ENCODE results near the gene NR6A1.

GRCh38 chr9:124485936-124486335 lies 285.2 kb downstream of the NR6A1 start:
- TF ChIP-seq CTCF (IDR thresholded peaks at IDR 0.05): no peak
- TF ChIP-seq EP300 (IDR thresholded peaks at IDR 0.05): no peak
- no peak for TF ChIP-seq POLR2A (IDR thresholded peaks at IDR 0.05)

All from ovary (tissue), 3 donors.